Muscle of leg (tissue), 16 donors: ENCODE results near the gene RFTN1. TPM values are rescaled to one million over a fixed set of nuclear protein-coding genes. Genes with fewer than 3 reads are reported as not detected.

Source experiments
- DNase-seq: peaks from one replicate; pipeline ENCODE4 v3.0.0; 2013
- H3K27ac ChIP-seq: one replicate; pipeline ENCODE4 v1.5.1; 2013; ENCODE audit warnings: mild to moderate bottlenecking, low read length, control low read depth
- H3K27me3 ChIP-seq: one replicate; pipeline ENCODE4 v1.6.1; 2013; ENCODE audit warnings: low read length; ENCODE audit not compliant: control insufficient read depth, insufficient read depth
- H3K36me3 ChIP-seq: one replicate; pipeline ENCODE4 v1.6.1; 2013; ENCODE audit warnings: low read length; ENCODE audit not compliant: control insufficient read depth, insufficient read depth
- H3K4me1 ChIP-seq: one replicate; pipeline ENCODE4 v1.6.1; 2013; ENCODE audit warnings: low read length; ENCODE audit not compliant: control insufficient read depth, insufficient read depth
- H3K4me3 ChIP-seq: one replicate; pipeline ENCODE4 v1.5.1; 2013; ENCODE audit warnings: low read length, control low read depth
- H3K9me3 ChIP-seq: replicated peaks from 2 replicates; pipeline ENCODE4 v1.6.1; 2013; ENCODE audit warnings: low read depth, low read length; ENCODE audit not compliant: control insufficient read depth
- WGBS: methylation state at CpG from one replicate; pipeline ENCODE4 v1.1.5; 2013; ENCODE audit warnings: missing lambda C conversion rate; ENCODE audit not compliant: insufficient coverage; 5-methylcytosine and 5-hydroxymethylcytosine counted together
- long read RNA-seq, 11 donors: transcript quantifications; one replicate each; lab custom pipeline, GENCODE V29; 2026
- polyA plus RNA-seq, 8 donors: library from polyadenylated mRNA; unstranded; fragments of 120-200 nt; gene quantifications; one replicate each; pipeline versions ENCODE4 v1.2.1 to v1.2.3, GENCODE V29; 2013; ENCODE audit warnings: inconsistent platforms in 1 of 8, low replicate concordance in 1 of 8; ENCODE audit not compliant: insufficient read length in 8 of 8, insufficient read depth in 1 of 8
- total RNA-seq: library from RNA; stranded (reverse); fragments of 120-200 nt; gene quantifications from one replicate; pipeline ENCODE4 v1.2.4, GENCODE V29; 2013

The RFTN1 gene, protein sequence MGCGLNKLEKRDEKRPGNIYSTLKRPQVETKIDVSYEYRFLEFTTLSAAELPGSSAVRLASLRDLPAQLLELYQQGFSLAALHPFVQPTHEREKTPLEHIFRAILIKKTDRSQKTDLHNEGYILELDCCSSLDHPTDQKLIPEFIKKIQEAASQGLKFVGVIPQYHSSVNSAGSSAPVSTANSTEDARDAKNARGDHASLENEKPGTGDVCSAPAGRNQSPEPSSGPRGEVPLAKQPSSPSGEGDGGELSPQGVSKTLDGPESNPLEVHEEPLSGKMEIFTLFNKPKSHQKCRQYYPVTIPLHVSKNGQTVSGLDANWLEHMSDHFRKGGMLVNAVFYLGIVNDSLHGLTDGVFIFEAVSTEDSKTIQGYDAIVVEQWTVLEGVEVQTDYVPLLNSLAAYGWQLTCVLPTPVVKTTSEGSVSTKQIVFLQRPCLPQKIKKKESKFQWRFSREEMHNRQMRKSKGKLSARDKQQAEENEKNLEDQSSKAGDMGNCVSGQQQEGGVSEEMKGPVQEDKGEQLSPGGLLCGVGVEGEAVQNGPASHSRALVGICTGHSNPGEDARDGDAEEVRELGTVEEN
- total RNA-seq (16.1 TPM), polyA plus RNA-seq (10 to 100 TPM; 15.0 to 19.2 (median 15.4) TPM)
- long read RNA-seq, donor 1, partial matches to known transcripts, result 0 of 2 reads
- long read RNA-seq, donor 1, other reads (novel, unspliced or antisense), result 0 of 2 reads
- long read RNA-seq, donor 2, result 0 reads
- long read RNA-seq, donor 3, partial matches to known transcripts, result 0 of 3 reads
- long read RNA-seq, donor 3, other reads (novel, unspliced or antisense), result 0 of 3 reads
- long read RNA-seq, donor 4, transcript RFTN1-201 (10 exons, 2,982 nt), result major isoform, 6 of 6 reads
- long read RNA-seq, donor 4, partial matches to known transcripts, result 0 of 6 reads
- long read RNA-seq, donor 4, other reads (novel, unspliced or antisense), result 0 of 6 reads
- long read RNA-seq, donor 5, transcript RFTN1-201 (10 exons, 2,982 nt), result major isoform, 6 of 6 reads
- long read RNA-seq, donor 5, partial matches to known transcripts, result 0 of 6 reads
- long read RNA-seq, donor 5, other reads (novel, unspliced or antisense), result 0 of 6 reads
- long read RNA-seq, donor 6, transcript RFTN1-201 (10 exons, 2,982 nt), result major isoform, 8 of 8 reads
- long read RNA-seq, donor 6, partial matches to known transcripts, result 0 of 8 reads
- long read RNA-seq, donor 6, other reads (novel, unspliced or antisense), result 0 of 8 reads
- long read RNA-seq, donor 7, transcript RFTN1-201 (10 exons, 2,982 nt), result major isoform, 6 of 6 reads
- long read RNA-seq, donor 7, partial matches to known transcripts, result 0 of 6 reads
- long read RNA-seq, donor 7, other reads (novel, unspliced or antisense), result 0 of 6 reads
- long read RNA-seq, donor 8, partial matches to known transcripts, result 0 of 2 reads
- long read RNA-seq, donor 8, other reads (novel, unspliced or antisense), result 0 of 2 reads
- long read RNA-seq, donor 9, partial matches to known transcripts, result 0 of 4 reads
- long read RNA-seq, donor 9, other reads (novel, unspliced or antisense), result 0 of 4 reads
- long read RNA-seq, donor 10, partial matches to known transcripts, result 0 of 3 reads
- long read RNA-seq, donor 10, other reads (novel, unspliced or antisense), result 0 of 3 reads
- long read RNA-seq, donor 11, partial matches to known transcripts, result 0 of 3 reads
- long read RNA-seq, donor 11, other reads (novel, unspliced or antisense), result 0 of 3 reads

DNA sequence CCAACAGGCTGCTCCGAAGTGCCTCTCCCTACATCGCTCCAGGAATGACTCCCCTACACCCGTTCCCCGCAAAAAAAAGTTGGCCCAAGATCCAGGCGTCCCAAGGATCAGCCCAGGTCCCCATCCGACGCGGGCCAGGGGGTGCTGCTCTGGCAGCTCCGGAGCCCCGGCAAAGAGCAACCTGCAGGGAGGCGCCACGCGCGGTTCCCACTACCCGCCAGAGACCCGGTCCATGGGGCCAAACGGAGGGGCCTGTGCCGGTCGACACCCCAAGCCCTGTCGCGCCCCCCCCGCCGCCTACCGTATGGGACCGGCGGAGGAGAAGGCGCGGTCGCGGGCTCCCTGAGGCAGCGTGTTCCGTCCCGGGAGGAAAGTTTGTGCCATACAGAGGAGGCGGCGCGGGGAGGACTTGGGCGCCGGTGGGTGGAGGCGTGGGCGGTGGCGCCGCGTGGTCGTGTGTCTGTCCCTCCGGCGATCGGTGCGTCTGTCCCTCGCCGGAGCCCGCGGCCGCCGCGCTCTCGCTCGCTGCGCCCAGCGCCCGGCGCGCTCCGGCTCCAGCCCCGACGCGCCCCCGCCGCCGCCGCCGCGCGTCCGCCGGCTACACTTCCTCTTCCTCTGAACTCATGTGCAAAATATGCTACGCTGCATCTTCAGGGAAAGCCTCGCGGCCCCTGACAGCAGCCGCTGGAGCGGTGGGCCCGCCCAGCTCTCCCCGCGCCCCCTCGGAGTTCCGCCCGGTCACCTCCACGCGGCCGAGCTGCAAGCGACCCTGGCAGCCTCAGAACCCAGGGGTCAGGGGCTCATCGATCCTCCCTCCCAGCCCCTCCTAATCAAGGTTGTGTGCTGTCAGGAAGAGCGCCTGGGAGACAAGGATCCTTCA, at the start of gene RFTN1:
RFTN1 (minus strand) TSS at position 559 of the 880 bp plus-strand sequence. CDS start 19,830 bp downstream, outside the sequence.
- under 1% methylated on average over 85 of the region's 92 CpGs for WGBS
- DNase-seq, result peak; percentile 89
- H3K36me3 ChIP-seq, result no peaks in the 10 kb centered on the region

DNA sequence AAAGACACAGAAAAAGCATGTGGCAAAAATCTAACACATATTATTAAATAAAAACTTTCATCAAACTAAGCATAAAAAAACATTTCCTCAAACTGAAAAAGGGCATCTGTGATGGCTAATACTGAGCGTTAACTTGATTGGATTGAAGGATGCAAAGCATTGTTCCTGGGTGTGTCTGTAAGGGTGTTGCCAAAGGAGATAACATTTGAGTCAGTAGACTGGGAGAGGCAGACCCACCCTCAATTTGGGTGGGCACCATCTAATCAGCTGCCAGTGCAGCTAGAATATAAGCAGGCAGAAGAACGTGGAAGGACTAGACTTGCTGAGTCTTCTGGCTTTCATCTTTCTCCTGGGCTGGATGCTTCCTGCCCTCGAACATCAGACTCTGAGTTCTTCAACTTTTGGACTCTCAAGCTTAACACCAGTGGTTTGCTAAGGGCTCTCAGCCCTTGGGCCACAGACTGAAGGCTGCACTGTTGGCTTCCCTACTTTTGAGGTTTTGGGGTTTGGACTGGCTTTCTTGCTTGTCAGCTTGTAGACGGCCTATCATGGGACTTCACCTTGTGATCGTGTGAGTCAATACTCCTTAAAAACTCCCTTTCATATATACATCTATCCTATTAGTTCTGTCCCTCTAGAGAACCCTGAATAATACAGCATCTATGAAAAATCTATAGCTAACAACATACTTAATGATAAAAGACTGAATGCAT, 46.3 kb upstream of the RFTN1 start:
- no peak for DNase-seq
- WGBS, result 80% methylated on average over 2 of the region's 5 CpGs
- no peak overlapping the region for H3K27ac ChIP-seq
- H3K4me1 ChIP-seq, result no peaks in the 10 kb centered on the region
- no peak overlapping the region for H3K4me3 ChIP-seq
- no peaks in the 10 kb centered on the region for H3K36me3 ChIP-seq
- H3K9me3 ChIP-seq, result no peaks in the 10 kb centered on the region
- H3K27me3 ChIP-seq, result no peaks in the 10 kb centered on the region

More for the DNA sequence above, at the start of gene RFTN1:
- Histone ChIP-seq H3K9me3 (no peaks in the 10 kb centered on the region), H3K4me1 (peaks cover 23% of the 10 kb centered on the region), H3K27ac (peak within 1 kb of the TSS; percentile 87), H3K4me3 (peak within 1 kb of the TSS; percentile 84), H3K27me3 (peaks cover 7% of the 10 kb centered on the region)

DNA sequence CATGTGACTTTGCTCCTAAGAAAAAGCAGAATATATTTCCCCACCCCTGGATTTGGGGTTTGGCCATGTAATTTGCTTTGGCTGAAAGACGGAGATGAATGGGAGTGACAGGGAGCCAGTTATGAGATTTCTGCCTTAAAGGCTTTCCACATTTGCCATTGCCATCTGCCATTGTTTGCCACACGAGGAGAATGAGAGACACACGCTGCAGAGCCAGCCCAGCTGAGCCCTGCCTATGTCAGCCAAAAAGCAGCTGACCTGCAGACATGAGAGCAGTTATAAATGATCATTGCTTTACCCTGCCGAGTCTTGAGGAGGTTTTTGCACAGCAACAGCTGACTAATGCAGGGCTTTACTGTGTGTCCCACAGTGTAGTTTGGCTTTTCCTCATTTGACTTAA, 40.6 kb upstream of the RFTN1 start:
- no peak overlapping the region for H3K4me3 ChIP-seq
- H3K27ac ChIP-seq, result no peak overlapping the region
- peaks cover 7% of the 10 kb centered on the region for H3K4me1 ChIP-seq
- WGBS, result 74% methylated on average over 2 of the region's 4 CpGs
- DNase-seq, result no peak
- H3K9me3 ChIP-seq, result peaks cover 2% of the 10 kb centered on the region
- no peaks in the 10 kb centered on the region for H3K27me3 ChIP-seq
- H3K36me3 ChIP-seq, result no peaks in the 10 kb centered on the region

DNA sequence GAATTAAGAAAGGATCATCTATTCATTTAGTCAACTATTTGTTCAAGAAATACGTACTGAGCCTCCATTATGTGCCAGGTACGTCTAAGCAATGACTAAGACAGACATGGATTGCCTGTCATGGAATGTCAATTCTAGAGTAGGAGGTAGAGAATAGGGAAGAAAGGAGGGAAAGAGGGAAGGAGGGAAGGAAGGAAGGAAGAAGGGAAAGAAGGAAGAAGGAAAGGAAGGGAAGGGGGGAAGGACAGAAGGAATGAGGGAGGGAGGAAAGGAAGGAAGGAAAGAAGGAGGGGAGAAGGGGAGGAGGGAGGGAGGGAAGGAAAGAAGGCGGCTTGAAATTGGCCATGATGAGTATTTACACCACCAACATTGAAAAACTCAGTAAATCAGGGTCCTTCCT, 39.3 kb upstream of the RFTN1 start:
- Histone ChIP-seq H3K4me3 (no peak overlapping the region), H3K4me1 (peaks cover 7% of the 10 kb centered on the region), H3K36me3 (no peaks in the 10 kb centered on the region), H3K27ac (no peak overlapping the region), H3K27me3 (no peaks in the 10 kb centered on the region), H3K9me3 (peaks cover 2% of the 10 kb centered on the region)
- no peak for DNase-seq
- 74% methylated on average over 2 of the region's 3 CpGs for WGBS

DNA sequence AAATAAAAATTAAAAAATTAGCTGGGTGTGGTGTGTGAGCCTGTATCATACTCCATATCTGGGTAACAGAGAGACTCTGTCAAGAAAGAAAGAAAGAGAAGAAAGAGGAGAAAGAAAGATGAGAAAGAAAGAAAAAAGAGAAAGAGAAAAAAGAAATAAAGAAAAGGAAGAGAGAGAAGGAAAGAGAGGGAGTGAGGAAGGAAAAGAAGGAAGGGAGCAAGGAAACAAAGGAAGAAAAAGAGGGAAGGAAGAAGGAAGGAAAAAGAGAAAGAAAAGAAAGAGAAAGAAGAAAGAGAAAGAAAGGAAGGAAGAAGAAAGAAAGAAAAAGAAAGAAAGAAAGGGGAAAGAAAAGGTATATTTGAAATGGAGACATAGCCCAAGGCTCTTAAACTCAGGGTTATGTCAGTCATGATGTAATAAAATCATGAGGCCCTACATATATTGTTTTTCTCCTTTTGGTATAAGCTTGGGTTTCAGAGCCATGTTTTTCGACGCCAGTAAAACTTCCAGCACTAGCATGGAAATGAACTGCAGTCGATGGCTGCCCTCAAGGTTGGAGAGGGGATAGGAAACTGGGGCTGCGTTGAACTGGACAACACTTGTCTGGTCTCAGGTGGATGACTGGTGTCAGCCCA, 38.0 kb upstream of the RFTN1 start:
- whole genome bisulfite sequencing, result 86% methylated on average over 4 of the region's 4 CpGs
- no peaks in the 10 kb centered on the region for H3K36me3 ChIP-seq
- no peak for DNase-seq
- H3K27ac ChIP-seq, result no peak overlapping the region
- H3K4me1 ChIP-seq, result peaks cover 7% of the 10 kb centered on the region
- H3K27me3 ChIP-seq, result no peaks in the 10 kb centered on the region
- no peak overlapping the region for H3K4me3 ChIP-seq
- H3K9me3 ChIP-seq, result peaks cover 2% of the 10 kb centered on the region

DNA sequence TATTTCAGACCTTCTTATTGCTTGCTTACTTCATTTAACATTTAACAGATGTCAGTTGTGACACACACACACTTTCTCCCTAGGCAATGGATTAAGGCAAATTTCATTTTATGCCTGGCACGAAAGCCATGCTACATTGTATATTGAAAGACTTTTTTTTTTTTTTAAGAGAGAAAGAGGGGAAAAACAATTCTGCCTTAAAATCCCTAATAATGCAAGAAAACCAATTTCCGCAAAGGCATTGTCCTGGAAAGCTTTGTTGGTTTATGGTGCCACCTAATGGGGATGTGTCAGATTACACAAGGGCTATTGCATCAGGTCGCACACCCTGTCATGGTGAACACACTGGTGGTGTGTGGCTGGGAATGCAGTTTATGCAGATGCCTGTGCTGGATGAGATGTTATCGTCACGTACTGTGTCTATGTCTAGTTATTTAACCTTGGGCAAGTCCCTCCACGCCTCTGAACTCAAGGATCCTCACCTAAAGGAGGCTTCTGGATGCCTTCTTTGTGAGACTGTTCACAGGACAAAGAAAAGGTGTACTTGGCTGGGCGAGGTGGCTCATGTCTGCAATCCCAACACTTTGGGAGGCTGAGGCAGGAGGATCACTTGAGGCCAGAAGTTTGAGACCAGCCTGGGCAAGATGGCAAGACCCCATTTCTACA, 37.3 kb upstream of the RFTN1 start:
- no peaks in the 10 kb centered on the region for H3K27me3 ChIP-seq
- H3K27ac ChIP-seq, result no peak overlapping the region
- peak overlapping the region; percentile 14 for H3K4me3 ChIP-seq
- peaks cover 7% of the 10 kb centered on the region for H3K4me1 ChIP-seq
- 0% methylated on average over 1 of the region's 7 CpGs for WGBS
- peaks cover 2% of the 10 kb centered on the region for H3K9me3 ChIP-seq
- DNase-seq, result peak; percentile 91
- no peaks in the 10 kb centered on the region for H3K36me3 ChIP-seq

DNA sequence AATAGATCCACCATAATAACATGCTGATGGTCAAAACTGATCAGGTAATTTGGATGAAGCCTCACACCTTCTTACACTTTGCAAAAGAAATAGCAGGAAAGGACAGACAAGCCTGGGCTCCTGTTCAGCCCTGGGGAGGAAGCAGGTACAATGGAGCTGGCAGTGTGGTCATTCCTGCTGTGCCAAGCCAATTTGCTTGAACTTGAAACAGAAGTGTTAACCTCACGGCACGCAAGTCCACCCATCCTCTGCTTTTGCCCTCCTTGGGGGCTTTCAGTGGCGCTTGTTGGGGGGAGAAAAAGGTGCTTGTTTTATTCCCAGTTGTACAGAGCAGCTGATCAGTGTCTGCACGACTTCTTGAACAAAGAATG, 36.8 kb upstream of the RFTN1 start:
- peak overlapping the region; percentile 14 for H3K4me3 ChIP-seq
- no peak overlapping the region for H3K27ac ChIP-seq
- peaks cover 7% of the 10 kb centered on the region for H3K4me1 ChIP-seq
- H3K36me3 ChIP-seq, result no peaks in the 10 kb centered on the region
- no peaks in the 10 kb centered on the region for H3K27me3 ChIP-seq
- no CpG with 5 or more reads among the region's 4 CpGs for WGBS
- no peak for DNase-seq
- H3K9me3 ChIP-seq, result peaks cover 2% of the 10 kb centered on the region

DNA sequence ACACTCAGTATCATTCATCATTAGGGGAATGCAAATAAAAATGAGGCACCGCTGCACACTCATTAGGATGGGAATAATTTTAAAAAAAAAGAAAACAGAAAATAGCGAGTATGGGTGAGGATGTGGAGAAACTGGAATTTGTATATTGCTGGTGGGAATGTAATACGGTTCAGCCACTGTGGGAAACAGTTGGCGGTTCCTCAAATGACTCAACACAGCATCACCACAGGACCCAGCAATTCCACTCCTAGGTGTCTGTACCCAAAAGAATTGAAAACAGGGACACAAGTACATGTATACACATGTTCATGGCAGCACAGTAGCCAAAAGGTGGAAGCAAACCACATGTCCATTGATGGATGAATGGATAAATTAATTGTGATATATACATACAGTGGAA, 35.2 kb upstream of the RFTN1 start:
- peaks cover 7% of the 10 kb centered on the region for H3K4me1 ChIP-seq
- no peaks in the 10 kb centered on the region for H3K9me3 ChIP-seq
- no peak for DNase-seq
- no peaks in the 10 kb centered on the region for H3K27me3 ChIP-seq
- no peak overlapping the region for H3K27ac ChIP-seq
- no peaks in the 10 kb centered on the region for H3K36me3 ChIP-seq
- H3K4me3 ChIP-seq, result no peak overlapping the region
- no CpG with 5 or more reads among the region's 4 CpGs for WGBS
